IPS-NIHi7 (cell line): ENCODE measurements around the gene GALNT6.
A peak's percentile ranks its signal among the peaks of the same experiment; 100 is the strongest.

Source experiments
- DNase-seq: peaks from one replicate; pipeline ENCODE4 v3.0.0; 2012; ENCODE audit warnings: mixed read lengths; ENCODE audit errors: extremely low spot score

GALNT6 gene

GRCh38 chr12:51382173-51382572, 9.0 kb downstream of the GALNT6 start:
- DNase-seq = no peak

- no peak for DNase-seq
These were observed 9.8 kb downstream of the GALNT6 start for GRCh38 chr12:51381226-51382079.

GRCh38 chr12:51379571-51379970, 11.6 kb downstream of the GALNT6 start:
- DNase-seq = no peak

GRCh38 chr12:51378749-51379148, 12.5 kb downstream of the GALNT6 start:
- no peak for DNase-seq

- no peak for DNase-seq
These were observed 13.9 kb downstream of the GALNT6 start for GRCh38 chr12:51377099-51377984.

GRCh38 chr12:51374856-51375255, 16.4 kb downstream of the GALNT6 start:
- no peak for DNase-seq

GRCh38 chr12:51374361-51374760, 16.8 kb downstream of the GALNT6 start:
- DNase-seq = no peak

- DNase-seq = no peak
These were observed 18.0 kb downstream of the GALNT6 start for GRCh38 chr12:51373187-51373586.

GRCh38 chr12:51372021-51372420, 19.2 kb downstream of the GALNT6 start:
- DNase-seq = no peak

- peak; percentile 85 for DNase-seq
These were observed 19.8 kb downstream of the GALNT6 start for GRCh38 chr12:51371295-51371953.

- no peak for DNase-seq
These were observed 20.5 kb downstream of the GALNT6 start for GRCh38 chr12:51370667-51371066.

GRCh38 chr12:51369581-51369980, 21.6 kb downstream of the GALNT6 start:
- DNase-seq = no peak

- DNase-seq = no peak
These were observed 22.3 kb downstream of the GALNT6 start for GRCh38 chr12:51368640-51369517.

GRCh38 chr12:51365276-51365675, 25.9 kb downstream of the GALNT6 start:
- no peak for DNase-seq

- DNase-seq = no peak
These were observed 27.2 kb downstream of the GALNT6 start for GRCh38 chr12:51364001-51364400.

- DNase-seq = no peak
These were observed 28.4 kb downstream of the GALNT6 start for GRCh38 chr12:51362747-51363342.

- DNase-seq = no peak
These were observed 28.9 kb downstream of the GALNT6 start for GRCh38 chr12:51362307-51362706.

GRCh38 chr12:51361161-51362016, 29.8 kb downstream of the GALNT6 start:
- no peak for DNase-seq

GRCh38 chr12:51360315-51360714, 30.9 kb downstream of the GALNT6 start:
- DNase-seq = no peak

- no peak for DNase-seq
These were observed 31.4 kb downstream of the GALNT6 start for GRCh38 chr12:51359851-51360250.
